Loucy (cell line): ENCODE results near the gene WDR83.

Experiments
- H2AFZ ChIP-seq: fragments of 200-600 bp; sonication (generic); 2 replicates; pipeline ENCODE4 v1.6.0; 2016; ENCODE audit warnings: antibody characterized with exemption, mild to moderate bottlenecking, low read length, moderate library complexity
- H3F3A ChIP-seq: fragments of 200-600 bp; 2 replicates; pipeline ENCODE4 v1.6.0; 2016; ENCODE audit warnings: antibody characterized with exemption, low read depth, mild to moderate bottlenecking
- H3K27me3 ChIP-seq: fragments of 200-600 bp; sonication (generic); 2 replicates; pipeline ENCODE4 v1.6.1; 2014; ENCODE audit warnings: low read length, mild to moderate bottlenecking; ENCODE audit not compliant: insufficient read depth, poor library complexity, severe bottlenecking
- H3K36me3 ChIP-seq: fragments of 200-600 bp; sonication (generic); 2 replicates; pipeline ENCODE4 v1.6.1; 2016; ENCODE audit warnings: low read length; ENCODE audit not compliant: insufficient read depth
- H3K4me1 ChIP-seq: fragments of 200-600 bp; sonication (generic); 2 replicates; pipeline ENCODE4 v1.5.1; 2014; ENCODE audit warnings: low read length, mild to moderate bottlenecking; ENCODE audit not compliant: insufficient read depth, poor library complexity, severe bottlenecking
- H3K4me2 ChIP-seq: fragments of 200-600 bp; sonication (generic); 2 replicates; pipeline ENCODE4 v1.6.0; 2014; ENCODE audit warnings: antibody characterized with exemption, low read length, low read depth, mild to moderate bottlenecking; ENCODE audit not compliant: poor library complexity, severe bottlenecking
- H3K4me3 ChIP-seq: fragments of 200-600 bp; sonication (generic); 2 replicates; pipeline ENCODE4 v1.5.1; 2014; ENCODE audit warnings: low read length, mild to moderate bottlenecking, mixed read lengths; ENCODE audit not compliant: poor library complexity, severe bottlenecking
- H3K79me2 ChIP-seq: fragments of 200-600 bp; sonication (generic); 2 replicates; pipeline ENCODE4 v1.6.1; 2014; ENCODE audit warnings: low read length; ENCODE audit not compliant: insufficient read depth
- H3K9ac ChIP-seq: fragments of 200-600 bp; sonication (generic); 2 replicates; pipeline ENCODE4 v1.6.0; 2014; ENCODE audit warnings: mild to moderate bottlenecking, low read depth, low read length, moderate library complexity; ENCODE audit not compliant: poor library complexity, severe bottlenecking
- H3K9me2 ChIP-seq: fragments of 200-600 bp; sonication (generic); replicated peaks from 2 replicates; pipeline ENCODE4 v1.6.1; 2016; ENCODE audit warnings: low read depth, low read length, mixed read lengths
- H3K9me3 ChIP-seq: fragments of 200-600 bp; sonication (generic); 2 replicates; pipeline ENCODE4 v1.6.1; 2014; ENCODE audit warnings: mild to moderate bottlenecking, antibody characterized with exemption, low read length, low read depth; ENCODE audit not compliant: insufficient read depth
- H4K20me1 ChIP-seq: fragments of 200-600 bp; sonication (generic); 2 replicates; pipeline ENCODE4 v1.6.0; 2014; ENCODE audit warnings: antibody characterized with exemption, low read length, mild to moderate bottlenecking; ENCODE audit not compliant: insufficient read depth, poor library complexity, severe bottlenecking
- EZH2phosphoT487 ChIP-seq: fragments of 200-600 bp; IDR thresholded peaks from 2 replicates; pipeline ENCODE4 v1.6.1; 2018; ENCODE audit warnings: antibody characterized with exemption, mild to moderate bottlenecking, moderate library complexity, borderline replicate concordance
- TF ChIP-seq, protein P1 (sequence below): fragments of 200-600 bp; sonication (generic); conservative IDR thresholded peaks from 2 replicates; pipeline ENCODE4 v1.5.1; 2014; ENCODE audit warnings: mild to moderate bottlenecking, antibody characterized with exemption, low read length

WDR83 gene

GRCh38 chr19:12681074-12681987 is 14.7 kb downstream of the WDR83 start, which contains the start of gene DHPS:
Gene DHPS, minus strand, starts transcription at chr19:12681880. Its CDS starts 114 bp downstream, at chr19:12681766.
- H2AFZ ChIP-seq: peak within 1 kb of the TSS; percentile 84
- peaks cover 4% of the 10 kb centered on the region for H3F3A ChIP-seq
- no peak for TF ChIP-seq EZH2phosphoT487
- TF ChIP-seq, protein P1, sequence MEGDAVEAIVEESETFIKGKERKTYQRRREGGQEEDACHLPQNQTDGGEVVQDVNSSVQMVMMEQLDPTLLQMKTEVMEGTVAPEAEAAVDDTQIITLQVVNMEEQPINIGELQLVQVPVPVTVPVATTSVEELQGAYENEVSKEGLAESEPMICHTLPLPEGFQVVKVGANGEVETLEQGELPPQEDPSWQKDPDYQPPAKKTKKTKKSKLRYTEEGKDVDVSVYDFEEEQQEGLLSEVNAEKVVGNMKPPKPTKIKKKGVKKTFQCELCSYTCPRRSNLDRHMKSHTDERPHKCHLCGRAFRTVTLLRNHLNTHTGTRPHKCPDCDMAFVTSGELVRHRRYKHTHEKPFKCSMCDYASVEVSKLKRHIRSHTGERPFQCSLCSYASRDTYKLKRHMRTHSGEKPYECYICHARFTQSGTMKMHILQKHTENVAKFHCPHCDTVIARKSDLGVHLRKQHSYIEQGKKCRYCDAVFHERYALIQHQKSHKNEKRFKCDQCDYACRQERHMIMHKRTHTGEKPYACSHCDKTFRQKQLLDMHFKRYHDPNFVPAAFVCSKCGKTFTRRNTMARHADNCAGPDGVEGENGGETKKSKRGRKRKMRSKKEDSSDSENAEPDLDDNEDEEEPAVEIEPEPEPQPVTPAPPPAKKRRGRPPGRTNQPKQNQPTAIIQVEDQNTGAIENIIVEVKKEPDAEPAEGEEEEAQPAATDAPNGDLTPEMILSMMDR: no peak

GRCh38 chr19:12685831-12686230 is 19.2 kb downstream of the WDR83 start:
- Histone ChIP-seq H3K79me2 (peaks cover 29% of the 10 kb centered on the region; the same call in 1 of the 2 replicates), H3K4me3 (no peak overlapping the region), H4K20me1 (no peaks in the 10 kb centered on the region), H3K9me2 (no peaks in the 10 kb centered on the region), H2AFZ (no peak overlapping the region), H3K4me2 (no peak overlapping the region), H3K36me3 (no peaks in the 10 kb centered on the region), H3K4me1 (peaks cover 9% of the 10 kb centered on the region), H3K9me3 (no peaks in the 10 kb centered on the region), H3F3A (peaks cover 4% of the 10 kb centered on the region), H3K9ac (no peak overlapping the region), H3K27me3 (no peaks in the 10 kb centered on the region)
- no peak for TF ChIP-seq EZH2phosphoT487
- TF ChIP-seq, protein P1: no peak

More at GRCh38 chr19:12681074-12681987, 14.7 kb downstream of the WDR83 start, which contains the start of gene DHPS:
- peaks cover 17% of the 10 kb centered on the region for H3K79me2 ChIP-seq
- no peaks in the 10 kb centered on the region for H3K27me3 ChIP-seq
- peak within 1 kb of the TSS; percentile 89 for H3K9ac ChIP-seq
- H4K20me1 ChIP-seq: peaks cover 11% of the 10 kb centered on the region
- H3K36me3 ChIP-seq: peaks cover 28% of the 10 kb centered on the region; the same call in 1 of the 2 replicates
- H3K4me2 ChIP-seq: peak within 1 kb of the TSS; percentile 65
- H3K4me1 ChIP-seq: peaks cover 8% of the 10 kb centered on the region
- no peaks in the 10 kb centered on the region for H3K9me3 ChIP-seq
- peak within 1 kb of the TSS; percentile 85 for H3K4me3 ChIP-seq
- H3K9me2 ChIP-seq: no peaks in the 10 kb centered on the region

DNA sequence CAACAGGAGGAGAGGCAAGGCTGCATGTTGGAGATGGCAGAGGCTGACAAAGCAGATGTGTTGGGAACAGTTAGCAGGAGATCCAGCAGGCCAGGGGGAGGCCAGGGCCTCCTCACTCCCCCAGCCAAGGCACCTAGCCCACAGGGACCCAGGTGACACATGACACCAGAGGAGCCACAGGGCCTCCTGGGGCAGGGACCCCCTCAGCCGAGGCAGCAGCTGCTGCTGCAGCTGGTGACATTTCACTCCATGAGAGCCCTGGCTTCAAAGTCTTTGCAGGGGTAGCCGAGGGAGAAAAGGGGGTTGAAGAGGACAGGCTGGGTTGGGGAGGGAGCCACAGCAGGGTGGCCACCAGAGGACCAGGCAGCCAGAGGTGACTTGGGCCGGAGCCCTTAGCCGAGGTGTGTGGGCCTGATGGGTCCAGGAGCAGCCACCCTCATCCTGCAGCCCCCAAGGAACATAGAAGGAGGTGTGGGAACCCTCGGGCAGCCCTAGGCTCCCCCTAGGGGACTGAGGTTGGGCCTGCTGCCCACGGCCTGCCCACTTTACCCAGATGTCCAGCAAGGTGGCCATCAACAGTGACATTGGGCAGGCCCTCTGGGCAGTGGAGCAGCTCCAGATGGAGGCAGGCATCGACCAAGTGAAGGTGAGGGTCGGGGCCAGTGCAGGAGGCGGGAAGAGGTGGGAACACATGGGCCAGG is 21.0 kb downstream of the WDR83 start, which contains the start of gene GNG14:
GNG14 (plus strand) TSS at position 503 of the 701 bp plus-strand sequence; CDS start at position 554, 51 bp downstream.
- Histone ChIP-seq H3K4me3 (peak within 1 kb of the TSS; percentile 76), H2AFZ (no peak within 1 kb of the TSS), H3K36me3 (no peaks in the 10 kb centered on the region), H3K9me2 (no peaks in the 10 kb centered on the region), H3K9me3 (no peaks in the 10 kb centered on the region), H3K4me2 (peak within 1 kb of the TSS; percentile 73), H3K9ac (peak within 1 kb of the TSS; percentile 87), H3K4me1 (peaks cover 12% of the 10 kb centered on the region), H3K79me2 (peaks cover 36% of the 10 kb centered on the region; the same call in 1 of the 2 replicates), H3K27me3 (no peaks in the 10 kb centered on the region), H3F3A (no peaks in the 10 kb centered on the region), H4K20me1 (no peaks in the 10 kb centered on the region)
- no peak for TF ChIP-seq EZH2phosphoT487
- TF ChIP-seq, protein P1: no peak
